Measurements from ENCODE around the gene PTPRO. TPM values are rescaled to one million over a fixed set of nuclear protein-coding genes. Genes with fewer than 3 reads are reported as not detected.

Gene PTPRO
- total and polyA plus RNA-seq, 4 donors: 0.31 to 3.3 (median 1.1) TPM

DNA sequence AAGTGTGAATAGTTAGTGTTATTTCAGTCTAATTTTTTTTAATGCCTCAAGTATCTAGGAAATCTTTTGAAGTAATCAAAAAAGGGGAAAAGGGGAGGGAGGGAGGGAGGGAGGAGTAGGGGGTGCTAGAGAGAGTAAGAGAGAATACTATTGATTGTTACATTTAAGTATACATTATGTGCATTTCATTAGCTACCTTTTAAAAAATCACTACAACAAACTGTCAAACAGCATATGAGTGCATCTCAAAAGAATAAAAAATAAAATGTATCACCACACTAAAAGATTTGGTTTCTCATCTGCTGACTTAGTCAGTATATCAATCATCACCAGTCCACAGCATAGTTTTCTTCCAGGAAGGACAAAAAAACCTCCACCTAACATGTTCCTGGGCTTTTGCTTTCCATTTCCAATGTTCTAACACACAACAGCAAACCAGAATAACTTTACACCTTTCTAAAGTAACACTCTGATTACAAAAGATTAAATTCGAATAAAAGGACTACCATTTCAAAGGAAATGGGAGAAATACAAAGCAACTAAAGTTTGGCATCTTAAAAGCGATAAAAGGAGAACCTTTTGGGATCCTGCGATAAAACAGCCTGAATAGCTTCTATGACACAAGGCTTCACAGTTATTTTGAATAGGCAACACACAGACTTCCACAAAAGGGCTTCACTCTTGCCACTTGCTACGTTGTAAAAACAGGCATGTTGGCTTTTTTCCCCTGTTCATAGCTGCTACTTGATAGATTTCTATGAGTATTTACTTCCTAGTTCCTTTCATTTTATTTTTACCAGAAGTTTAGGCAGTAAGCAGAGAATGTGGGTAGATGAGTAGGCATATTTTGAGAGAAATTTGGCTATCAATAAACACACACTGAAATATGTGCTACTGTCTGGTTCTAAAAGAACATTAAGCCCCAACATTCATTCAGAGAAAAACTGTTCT, 306.0 kb downstream of the PTPRO start:
- H3K4me3 ChIP-seq (ENCODE audit: low read depth in 1 of 3, low read length in 3 of 3): no peak overlapping the region
- peaks cover 0 to 13% (median 7%) of the 10 kb centered on the region in 4 donors for H3K36me3 ChIP-seq (ENCODE audit: control insufficient read depth in 4 of 4, insufficient read depth in 3 of 4, low read depth in 1 of 4, low read length in 3 of 4)
- H3K27ac ChIP-seq (ENCODE audit: low read depth in 1 of 2, low read length in 2 of 2): peak overlapping the region; percentile 11 to 68
- no peaks in the 10 kb centered on the region for H3K27me3 ChIP-seq (ENCODE audit: control insufficient read depth in 4 of 4, insufficient read depth in 4 of 4, low read length in 3 of 4)
- WGBS: 64% methylated on average over 4 of the region's 4 CpGs
- H3K9me3 ChIP-seq (ENCODE audit: control insufficient read depth in 4 of 4, low read length in 3 of 4): no peaks in the 10 kb centered on the region
- no peak for TF ChIP-seq GABPA (IDR thresholded peaks at IDR 0.05 in 1 of 2, conservative IDR thresholded peaks at IDR 0.05 in 1 of 2)
- no peak for TF ChIP-seq TAF1 (conservative IDR thresholded peaks at IDR 0.05)
- TF ChIP-seq FOXA2 (IDR thresholded peaks at IDR 0.05): no peak
- TF ChIP-seq YY1 (IDR thresholded peaks at IDR 0.05): no peak
- no peak for TF ChIP-seq SP1 (IDR thresholded peaks at IDR 0.05)
- no peak for TF ChIP-seq MAX (IDR thresholded peaks at IDR 0.05)
- no peak for TF ChIP-seq ZBTB33 (IDR thresholded peaks at IDR 0.05)
- TF ChIP-seq RAD21 (IDR thresholded peaks at IDR 0.05): no peak
- TF ChIP-seq HNF4G (IDR thresholded peaks at IDR 0.05): no peak
- DNase-seq (ENCODE audit: low spot score): no peak
- peaks cover 0 to 6% (median 0%) of the 10 kb centered on the region in 4 donors for H3K4me1 ChIP-seq (ENCODE audit: control insufficient read depth in 4 of 4, insufficient read depth in 4 of 4, low read length in 3 of 4)
- peak overlapping the region in 1 of 2 donors; percentile 7 for H3K9ac ChIP-seq (ENCODE audit: low read depth in 1 of 2, low read length in 2 of 2)

DNA sequence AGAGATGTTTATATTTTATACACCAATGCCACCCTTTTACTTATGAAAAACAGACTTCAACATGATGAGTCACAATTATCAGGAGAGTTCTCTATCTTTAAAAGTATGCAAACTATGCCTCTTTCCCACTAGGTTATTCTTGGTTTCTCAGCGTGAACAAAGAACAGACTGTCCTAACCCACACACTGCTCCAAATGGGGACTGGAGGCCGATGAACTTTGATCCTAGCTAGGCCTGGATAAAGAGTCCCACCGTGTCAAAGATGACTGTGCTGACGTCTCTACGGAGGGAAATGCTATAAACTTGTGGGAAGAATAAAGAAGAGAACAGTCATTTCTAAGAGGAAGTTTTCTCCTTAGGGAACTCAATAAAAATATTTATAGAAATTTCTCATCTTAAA, 306.8 kb downstream of the PTPRO start:
- peaks cover 0 to 6% (median 0%) of the 10 kb centered on the region in 4 donors for H3K4me1 ChIP-seq (ENCODE audit: control insufficient read depth in 4 of 4, insufficient read depth in 4 of 4, low read length in 3 of 4)
- WGBS: 12% methylated on average over 5 of the region's 5 CpGs
- H3K36me3 ChIP-seq (ENCODE audit: control insufficient read depth in 4 of 4, insufficient read depth in 3 of 4, low read depth in 1 of 4, low read length in 3 of 4): peaks cover 0 to 8% (median 2%) of the 10 kb centered on the region in 4 donors
- H3K9me3 ChIP-seq (ENCODE audit: control insufficient read depth in 4 of 4, low read length in 3 of 4): no peaks in the 10 kb centered on the region
- no peak overlapping the region for H3K4me3 ChIP-seq (ENCODE audit: low read depth in 1 of 3, low read length in 3 of 3)
- no peak overlapping the region for H3K9ac ChIP-seq (ENCODE audit: low read depth in 1 of 2, low read length in 2 of 2)
- H3K27ac ChIP-seq (ENCODE audit: low read depth in 1 of 2, low read length in 2 of 2): peak overlapping the region in 1 of 2 donors; percentile 37
- peak; percentile 39 for DNase-seq (ENCODE audit: low spot score)
- peak; percentile 94 to 97 for TF ChIP-seq RXRA (IDR thresholded peaks at IDR 0.05)
- peak; percentile 78 to 94 for TF ChIP-seq JUND (IDR thresholded peaks at IDR 0.05)
- no peak for TF ChIP-seq FOXA2 (IDR thresholded peaks at IDR 0.05)
- peak; percentile 83 to 86 for TF ChIP-seq HNF4A (conservative IDR thresholded peaks at IDR 0.05)
- no peak for TF ChIP-seq FOXA1 (IDR thresholded peaks at IDR 0.05)
- no peak for TF ChIP-seq TAF1 (conservative IDR thresholded peaks at IDR 0.05)
- peak; percentile 100 for TF ChIP-seq NR2F2 (IDR thresholded peaks at IDR 0.05)
- TF ChIP-seq SP1 (IDR thresholded peaks at IDR 0.05): peak; percentile 96
- peak; percentile 57 for TF ChIP-seq YY1 (IDR thresholded peaks at IDR 0.05)
- peak; percentile 37 for TF ChIP-seq ZBTB33 (IDR thresholded peaks at IDR 0.05)
- peak; percentile 74 for TF ChIP-seq ATF3 (IDR thresholded peaks at IDR 0.05)
- TF ChIP-seq RAD21 (IDR thresholded peaks at IDR 0.05): peak; percentile 48 to 49
- TF ChIP-seq HNF4G (IDR thresholded peaks at IDR 0.05): peak; percentile 69
- no peaks in the 10 kb centered on the region for H3K27me3 ChIP-seq (ENCODE audit: control insufficient read depth in 4 of 4, insufficient read depth in 4 of 4, low read length in 3 of 4)

Measured in liver (tissue), 9 donors.